ENCODE data around the gene FBLN2.
A peak's percentile ranks its signal among the peaks of the same experiment; 100 is the strongest.

The FBLN2 gene

DNA sequence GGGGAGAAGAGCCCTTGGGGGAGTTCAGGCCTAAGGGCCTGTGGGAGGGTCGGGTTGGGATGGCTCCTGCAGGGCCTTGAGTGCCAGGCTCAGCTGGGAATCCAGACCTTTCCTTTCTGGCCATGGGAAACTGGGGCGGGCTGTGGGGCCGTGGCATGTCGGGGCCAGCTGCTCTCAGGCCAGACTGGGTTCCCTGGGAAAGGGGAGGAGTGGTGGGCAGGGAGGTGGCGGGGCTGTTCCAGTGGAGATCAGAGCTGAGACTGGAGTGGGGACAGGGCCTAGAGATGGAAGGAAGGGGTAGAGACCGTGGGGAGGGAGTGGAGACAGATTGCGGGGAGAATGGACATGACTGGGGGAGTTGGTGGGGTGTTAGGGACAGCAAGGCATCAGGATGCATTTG is 20.3 kb downstream of the FBLN2 start:
- DNase-seq: no peak

DNA sequence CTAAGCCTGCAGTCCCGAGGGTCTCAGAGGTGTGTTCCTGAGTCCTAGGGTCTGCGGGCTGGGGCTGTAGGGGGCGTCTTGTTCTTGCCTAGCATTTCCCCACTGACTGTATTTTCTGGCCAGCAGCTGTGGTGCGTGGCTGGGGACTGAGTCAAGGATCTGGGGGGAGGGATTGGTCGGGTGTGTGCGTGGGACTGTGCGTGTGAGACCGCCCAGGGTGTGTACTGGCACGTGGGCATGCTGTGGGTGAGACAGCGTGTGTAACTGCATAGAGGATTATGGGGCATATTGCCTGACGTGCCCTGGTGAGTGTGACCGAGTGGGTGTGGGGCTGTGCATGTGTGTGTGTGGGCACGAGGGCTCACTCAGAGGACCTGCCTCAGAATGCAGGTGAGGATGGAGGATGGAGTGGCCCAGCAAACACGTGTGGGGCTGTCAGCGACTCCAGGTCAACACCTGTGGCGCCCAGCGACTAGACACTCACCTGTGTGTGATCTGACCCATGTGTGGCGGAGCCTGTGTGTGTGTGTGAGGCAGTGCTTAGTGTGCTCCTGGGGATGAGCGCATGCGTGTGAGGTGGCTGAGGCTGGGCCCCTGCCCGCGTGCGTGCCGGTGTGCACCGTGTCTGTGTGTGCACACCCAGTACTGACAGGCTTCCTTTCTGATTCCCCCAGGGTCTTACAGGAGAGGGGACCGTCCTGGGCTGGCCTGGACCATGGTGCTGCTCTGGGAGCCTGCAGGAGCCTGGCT is 20.9 kb downstream of the FBLN2 start:
- no peak for DNase-seq

DNA sequence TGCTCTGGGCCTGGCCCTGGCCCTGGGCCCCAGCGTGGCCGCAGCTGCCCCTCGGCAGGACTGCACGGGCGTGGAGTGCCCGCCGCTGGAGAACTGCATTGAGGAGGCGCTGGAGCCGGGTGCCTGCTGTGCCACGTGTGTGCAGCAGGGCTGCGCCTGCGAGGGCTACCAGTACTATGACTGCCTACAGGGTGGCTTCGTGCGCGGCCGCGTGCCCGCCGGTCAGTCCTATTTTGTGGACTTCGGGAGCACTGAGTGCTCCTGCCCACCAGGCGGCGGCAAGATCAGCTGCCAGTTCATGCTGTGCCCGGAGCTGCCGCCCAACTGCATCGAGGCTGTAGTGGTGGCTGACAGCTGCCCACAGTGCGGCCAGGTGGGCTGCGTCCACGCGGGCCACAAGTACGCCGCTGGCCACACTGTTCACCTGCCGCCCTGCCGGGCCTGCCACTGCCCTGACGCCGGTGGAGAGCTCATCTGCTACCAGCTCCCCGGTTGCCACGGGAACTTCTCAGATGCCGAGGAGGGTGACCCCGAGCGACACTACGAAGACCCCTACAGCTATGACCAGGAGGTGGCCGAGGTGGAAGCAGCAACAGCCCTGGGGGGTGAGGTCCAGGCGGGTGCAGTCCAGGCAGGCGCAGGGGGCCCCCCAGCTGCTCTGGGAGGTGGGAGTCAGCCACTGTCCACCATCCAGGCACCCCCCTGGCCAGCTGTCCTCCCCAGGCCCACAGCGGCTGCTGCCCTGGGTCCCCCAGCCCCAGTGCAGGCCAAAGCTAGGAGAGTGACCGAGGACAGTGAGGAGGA is 21.7 kb downstream of the FBLN2 start:
- DNase-seq: no peak

DNA sequence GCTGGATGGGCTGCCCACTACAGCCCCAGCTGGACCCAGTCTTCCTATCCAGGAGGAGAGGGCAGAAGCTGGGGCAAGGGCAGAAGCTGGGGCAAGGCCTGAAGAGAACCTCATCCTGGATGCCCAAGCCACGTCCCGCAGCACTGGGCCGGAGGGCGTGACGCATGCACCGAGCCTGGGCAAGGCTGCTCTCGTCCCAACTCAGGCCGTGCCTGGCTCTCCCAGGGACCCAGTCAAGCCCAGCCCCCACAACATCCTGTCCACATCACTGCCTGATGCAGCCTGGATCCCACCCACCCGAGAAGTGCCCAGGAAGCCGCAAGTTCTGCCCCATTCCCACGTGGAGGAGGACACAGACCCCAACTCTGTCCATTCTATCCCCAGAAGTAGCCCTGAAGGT is 22.3 kb downstream of the FBLN2 start:
- no peak for DNase-seq

DNA sequence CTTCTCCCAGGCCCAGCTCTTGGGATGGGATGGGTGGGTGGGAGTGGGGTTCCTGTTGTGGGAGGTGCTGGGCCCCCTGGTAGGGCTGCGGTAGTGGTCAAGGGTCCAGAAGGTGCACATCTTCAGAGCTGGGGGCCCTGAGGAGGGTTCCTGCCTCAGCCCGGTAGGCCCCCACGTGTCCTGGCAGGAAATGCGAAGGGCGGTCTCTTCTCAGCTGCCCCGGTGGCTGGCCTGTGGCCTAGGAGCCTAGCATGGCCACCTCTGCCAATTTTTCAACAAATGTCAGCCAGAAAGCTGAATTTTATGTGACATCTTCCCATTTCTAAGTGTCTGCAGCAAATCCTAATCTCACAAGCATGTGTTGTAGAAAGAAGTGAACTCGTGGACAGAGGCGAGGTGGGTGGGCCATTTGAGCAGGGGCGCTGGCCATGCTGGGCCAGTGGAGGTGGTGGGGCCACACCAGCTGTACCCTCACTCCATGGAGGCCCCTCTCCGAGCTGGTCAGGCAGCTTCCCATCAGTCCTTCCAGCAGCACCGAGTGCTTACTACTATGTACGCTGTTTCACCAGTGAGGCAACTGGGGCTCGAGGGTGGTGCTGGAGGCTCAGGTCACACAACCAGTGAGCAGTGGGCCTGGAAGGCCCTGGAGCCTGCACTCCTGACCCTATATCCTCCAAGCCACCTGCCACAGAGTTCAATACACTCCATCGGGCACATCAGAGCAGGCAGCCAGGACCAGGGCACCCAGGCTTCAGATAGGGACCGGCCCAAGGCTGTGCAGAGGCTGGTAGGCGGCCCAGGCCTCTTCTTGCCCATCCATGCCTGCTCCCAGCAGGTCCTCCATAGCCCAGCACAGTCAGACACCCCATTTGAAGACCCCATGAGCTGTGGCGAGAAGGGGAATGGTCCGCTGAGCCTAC is 23.2 kb downstream of the FBLN2 start:
- no peak for DNase-seq

DNA sequence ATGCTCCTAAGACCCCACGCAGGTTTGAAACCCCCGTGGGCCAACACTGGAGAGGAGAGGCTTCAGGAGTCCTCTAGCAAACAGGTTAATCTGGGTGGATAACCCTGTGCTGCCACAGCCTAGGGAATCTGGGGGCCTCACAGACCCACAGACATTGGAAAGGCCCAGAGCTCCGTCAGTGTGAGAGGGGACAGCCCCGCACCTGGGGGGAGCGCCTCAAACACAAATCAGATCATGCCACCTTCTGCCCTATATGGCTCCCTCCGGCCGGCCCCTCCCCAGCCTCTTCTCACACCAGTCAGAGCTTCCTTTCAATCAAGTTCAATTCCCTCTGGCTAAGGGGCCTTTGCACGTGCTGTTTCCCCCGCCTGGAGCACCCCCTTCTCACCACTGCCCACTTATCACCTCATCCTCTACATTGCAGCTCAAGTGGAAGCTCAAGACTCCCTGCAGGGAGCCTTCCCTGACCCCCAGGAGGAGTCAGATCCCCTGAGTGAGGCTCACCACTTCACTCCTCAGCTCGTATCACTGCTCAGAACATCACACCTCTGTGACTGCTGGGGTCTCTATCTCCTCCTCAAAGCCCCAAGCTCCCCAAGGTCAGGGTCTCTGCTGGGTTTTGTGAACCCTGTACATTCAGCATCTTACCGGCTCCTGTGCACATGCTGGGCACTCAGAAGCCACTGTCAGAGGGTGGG is 24.1 kb downstream of the FBLN2 start:
- no peak for DNase-seq

DNA sequence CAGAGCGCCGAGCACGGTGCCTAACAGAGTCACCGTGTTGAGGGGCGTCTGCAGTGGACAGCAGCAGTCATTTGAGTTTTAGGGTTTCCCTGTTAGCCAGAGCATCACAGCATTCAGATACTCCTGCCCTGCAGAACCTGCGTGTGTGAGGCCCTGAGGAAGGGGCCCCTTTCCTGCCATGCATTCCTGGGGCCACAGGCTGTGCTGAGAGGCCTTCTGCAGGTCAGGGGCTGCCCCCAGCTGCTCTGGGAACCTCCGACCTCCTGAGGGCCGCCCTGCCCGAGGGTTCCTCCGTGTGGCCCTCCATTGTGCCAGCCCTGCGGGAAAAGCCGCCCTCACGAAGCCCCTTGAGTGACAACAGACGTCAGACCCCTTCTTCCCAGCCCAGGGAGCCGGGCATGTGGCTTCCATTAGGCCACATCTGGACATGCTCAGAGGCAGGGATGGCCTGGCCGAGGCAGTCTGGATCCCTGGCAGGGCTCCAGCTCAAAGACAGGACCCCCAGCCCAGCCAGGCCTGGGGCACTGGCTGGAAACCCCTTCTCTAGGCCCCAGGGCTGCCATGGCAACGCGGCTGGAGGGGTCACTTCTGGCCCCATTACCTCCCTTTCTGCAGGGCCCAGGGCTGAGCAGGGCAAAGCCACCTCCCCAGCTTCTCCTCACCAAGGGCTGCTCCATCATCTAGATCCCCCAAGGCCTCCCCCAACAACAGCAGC is 25.3 kb downstream of the FBLN2 start:
- peak; percentile 46 for DNase-seq

DNA sequence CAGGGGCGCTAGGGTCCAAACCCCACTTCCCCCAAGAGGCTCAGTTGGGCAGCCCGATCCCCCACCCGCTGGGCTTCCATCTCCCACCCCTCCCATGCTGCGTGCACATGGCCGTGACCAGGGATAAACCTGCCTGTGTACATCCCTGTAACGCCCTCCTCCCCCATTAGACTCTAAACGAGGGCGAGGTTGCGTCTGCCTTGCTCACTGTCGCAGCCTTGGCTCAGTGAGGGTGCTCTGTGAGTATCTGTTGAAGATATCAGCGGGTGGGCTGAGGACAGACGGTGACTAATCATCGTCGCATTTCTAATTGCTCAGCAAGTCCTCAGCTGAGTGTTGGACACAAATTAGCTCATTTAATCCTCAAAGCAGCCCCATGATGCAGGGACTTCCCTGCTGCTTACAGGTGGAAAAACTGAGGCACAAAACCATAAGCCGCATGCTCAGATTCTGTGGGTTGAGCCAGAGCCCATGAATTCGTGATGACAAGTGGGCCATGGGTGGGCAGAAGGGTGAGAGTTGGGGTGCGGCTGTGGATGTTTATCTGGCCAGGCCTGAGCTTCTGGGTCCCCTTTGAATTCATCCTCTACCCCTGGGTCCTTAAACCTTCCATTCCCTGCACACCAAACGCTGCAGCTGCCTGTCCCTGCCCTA is 26.0 kb downstream of the FBLN2 start:
- DNase-seq: peak; percentile 63

DNA sequence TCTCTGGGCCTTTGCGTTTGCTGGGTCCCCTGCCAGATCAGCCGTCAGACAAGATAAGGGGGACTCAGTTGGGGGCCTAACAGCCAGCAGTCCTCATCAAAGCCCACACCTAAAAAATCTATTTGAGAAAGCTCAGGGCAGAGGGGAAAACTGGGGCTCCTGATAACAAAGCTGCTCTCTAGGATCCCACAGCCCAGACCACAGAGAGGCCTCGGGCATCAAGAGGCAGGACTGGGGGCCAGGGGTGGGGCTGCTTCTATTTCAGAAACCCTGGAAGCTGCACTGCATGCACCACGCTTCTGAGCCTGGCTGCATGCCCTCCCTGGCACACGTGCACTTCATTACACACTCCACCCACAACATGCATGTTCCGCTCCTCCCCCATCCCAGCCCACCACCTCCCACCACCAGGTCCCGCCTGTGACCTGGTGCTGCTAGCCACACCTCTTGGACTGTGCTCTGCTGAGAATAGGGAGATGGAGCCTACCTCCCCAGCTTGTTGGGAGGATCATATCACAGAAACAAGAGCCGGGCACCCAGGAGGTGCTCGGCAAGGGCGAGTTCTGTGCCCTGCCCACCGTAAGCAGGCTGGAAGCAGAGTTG is 26.6 kb downstream of the FBLN2 start:
- DNase-seq: no peak

DNA sequence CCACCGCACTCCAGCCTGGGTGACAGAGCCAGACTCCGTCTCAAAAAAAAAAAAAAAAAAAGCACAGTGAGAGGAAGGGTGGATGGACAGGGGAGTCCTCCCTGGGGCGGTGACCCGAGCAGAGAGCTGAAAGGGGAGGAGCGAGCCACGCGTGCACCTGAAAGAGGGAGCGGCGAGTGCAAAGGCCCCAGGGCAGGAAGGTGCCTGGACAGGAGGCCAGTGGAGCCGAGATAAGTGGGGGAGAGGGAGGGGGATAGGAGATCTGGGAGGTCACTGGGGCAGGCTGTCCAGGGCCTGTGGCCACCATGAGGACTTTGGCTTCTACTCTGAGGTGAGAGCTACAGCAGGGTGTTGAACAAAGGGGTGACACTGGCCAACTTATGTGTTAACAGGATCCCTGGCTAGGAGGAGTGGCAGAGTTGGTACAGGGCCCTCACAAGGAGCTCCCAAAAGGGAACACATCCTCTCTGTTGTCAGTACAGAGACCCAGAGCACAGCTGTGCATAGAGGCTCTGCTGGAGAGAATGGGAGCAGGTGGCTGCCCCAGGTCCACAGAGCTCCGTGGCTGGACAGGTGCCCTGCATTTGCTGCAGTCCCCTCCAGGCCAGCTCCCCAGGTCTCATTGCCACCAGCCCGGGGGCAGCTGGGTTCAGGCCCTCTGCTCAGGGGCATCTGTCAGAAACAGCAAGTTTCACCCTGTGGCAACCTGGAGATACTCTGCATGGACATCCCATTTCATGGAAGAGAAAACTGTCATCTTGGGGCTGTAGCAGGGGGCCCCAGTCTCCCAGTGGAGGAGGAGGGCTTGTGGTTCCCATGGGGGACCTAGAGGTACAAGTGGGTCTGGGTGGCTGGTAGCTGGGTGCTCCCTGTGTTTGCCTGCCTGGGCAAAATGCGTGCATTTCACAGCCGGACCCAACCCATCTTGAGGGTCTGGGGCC is 28.5 kb downstream of the FBLN2 start:
- no peak for DNase-seq

DNA sequence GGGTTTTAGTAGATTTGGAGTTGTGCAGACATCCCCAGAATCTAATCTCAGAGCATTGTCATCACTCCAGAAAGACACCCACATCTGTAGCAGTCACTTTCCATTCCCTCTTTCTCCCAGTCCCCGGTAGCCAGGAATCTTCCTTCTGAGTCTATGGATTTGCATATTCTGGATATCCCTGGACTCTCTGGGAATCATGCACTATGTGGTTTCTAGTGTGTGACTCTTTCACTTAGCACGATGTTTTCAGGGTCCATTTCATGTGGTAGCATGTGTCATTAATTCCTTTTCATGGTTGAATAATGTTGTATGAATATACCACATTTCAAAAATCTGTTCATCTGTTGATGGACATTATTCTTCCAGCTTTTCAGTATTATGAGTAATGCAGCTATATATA is 29.3 kb downstream of the FBLN2 start:
- DNase-seq: peak; percentile 55

DNA sequence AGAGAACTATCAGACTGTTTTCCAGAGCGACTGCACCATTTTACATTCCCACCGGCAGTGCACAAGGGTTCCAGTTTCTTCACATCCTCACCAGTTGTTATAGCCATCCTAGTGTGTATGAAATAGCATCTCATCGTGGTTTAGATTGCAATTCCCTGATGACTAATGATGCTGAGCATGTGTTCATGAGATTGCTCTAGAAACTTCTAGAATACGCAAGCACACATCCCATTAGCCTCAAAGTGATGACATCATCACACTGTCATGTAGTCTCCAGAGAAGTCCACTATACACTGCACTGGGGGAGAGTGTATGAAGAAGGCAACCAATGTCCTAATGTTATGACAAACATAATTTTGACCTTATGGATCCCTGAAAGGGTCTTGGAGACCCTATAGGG is 30.1 kb downstream of the FBLN2 start:
- peak; percentile 88 for DNase-seq

DNA sequence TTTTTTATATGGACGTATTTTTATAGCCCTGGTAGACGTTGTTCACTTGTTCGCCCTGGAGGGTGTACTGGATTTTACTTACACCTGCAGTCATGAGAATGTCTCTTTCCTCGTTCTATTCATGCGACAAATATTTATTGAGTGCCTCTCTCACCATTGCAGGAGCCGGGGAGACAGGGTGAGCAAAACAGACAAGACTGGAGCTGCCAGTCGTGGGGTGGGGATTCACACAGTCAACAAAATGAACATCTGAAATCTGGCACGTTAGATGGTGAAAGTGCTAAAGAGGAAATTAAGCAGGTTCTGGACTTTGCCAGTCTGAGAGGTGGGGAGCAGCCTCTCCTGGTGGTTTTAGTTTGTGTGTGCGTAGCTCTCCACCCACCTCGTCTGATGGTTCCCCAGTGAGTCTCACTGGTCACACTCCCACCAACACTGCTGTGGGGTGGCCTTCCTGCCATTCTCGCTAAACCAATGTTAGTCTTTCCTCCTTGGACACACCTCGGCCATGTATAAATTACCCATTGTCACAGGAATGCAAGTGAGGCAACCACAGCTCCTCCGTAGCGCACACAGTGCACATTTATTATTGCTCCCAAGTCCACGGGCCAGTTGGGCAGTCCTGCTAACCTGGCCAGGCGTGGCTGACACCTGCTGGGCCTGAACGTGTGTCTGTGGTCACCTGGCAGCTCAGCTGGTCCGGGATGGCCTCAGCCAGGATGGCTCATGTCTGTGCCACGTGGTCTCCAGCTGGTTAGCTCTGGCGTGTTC is 31.5 kb downstream of the FBLN2 start:
- no peak for DNase-seq

DNA sequence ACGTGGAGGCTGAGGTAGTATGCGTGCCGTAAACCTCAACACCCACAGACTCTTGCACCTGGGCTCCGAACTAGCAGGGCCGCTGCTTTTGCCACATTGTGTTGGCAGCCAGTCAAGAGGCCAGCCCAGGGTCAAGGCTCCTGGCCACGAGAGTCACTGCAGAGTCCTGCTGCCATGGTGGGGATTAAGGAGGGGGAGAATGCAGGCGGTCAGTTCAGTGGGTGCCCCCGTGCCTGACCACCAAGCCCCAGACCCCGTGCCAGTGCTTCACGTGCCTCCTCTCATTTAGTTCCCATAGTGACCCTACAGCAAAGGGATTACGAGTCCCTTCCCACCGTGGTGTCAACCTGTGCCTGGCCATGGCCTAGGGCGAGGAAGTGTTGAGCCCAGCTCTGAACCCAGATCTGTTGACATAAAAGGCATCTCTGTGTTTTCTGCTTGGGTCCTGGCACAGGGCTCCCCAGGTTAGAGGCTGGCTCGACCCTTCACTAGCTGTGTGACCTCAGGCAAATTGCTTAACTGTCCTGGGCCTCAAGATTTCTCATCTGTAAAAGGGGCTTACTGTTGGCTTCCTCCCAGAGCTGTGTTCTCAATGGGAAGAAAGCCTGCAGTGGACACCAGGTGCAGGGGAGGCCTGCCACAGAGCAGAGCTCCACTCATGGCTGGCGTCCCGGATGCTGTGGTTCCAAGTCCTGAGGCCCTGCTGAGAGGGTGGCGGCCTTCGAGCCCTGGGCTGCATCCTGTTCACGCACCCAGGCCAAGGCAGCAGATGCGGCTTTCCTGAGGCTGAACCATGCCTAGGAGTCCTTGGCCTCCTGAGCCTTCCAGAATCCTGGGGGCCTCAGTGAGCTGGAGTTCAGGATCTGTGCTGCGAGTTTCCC is 32.8 kb downstream of the FBLN2 start:
- DNase-seq: peak; percentile 61

DNA sequence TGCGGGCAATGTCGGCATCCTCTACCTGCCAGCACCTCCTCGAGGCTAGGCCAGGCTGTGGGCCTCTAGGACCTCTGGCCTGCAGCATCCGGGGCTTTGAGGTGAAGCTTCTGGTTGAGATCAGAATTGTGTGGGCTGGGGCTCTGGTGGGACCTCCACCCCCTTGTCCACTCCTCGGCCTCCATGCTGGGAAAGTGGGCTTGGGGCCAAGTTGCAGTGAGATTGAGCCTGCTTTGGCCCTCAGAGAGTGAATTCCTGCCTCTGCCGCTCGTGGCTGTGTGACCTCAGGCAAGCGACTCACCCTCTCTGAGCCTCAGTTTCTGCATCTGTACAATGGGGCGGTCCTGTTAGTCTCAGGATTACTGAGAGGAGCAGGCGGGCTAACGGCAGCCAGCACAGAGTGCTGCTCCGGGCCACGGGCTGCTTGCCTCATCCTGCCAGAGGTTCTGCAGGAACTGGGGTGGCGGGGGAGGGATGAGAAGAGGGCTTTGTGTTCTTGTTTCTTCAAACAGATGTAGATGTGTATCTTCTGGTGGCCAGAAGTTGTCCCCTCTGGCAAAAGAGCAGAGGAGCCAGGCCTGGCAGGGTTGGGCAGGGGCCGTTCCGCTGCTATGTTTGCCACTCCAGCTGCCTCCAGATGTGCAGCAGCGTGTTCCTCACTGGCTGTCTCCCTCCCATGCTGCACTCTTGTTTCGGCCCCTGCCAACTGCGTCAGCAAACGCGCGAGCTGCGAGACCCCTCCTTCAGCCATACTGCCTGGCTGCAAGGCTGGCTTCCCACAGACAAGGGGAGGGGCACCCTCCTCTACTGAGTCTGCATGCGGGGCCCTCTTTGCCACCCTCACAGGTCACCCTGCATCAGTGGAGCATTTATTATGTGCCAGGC is 33.7 kb downstream of the FBLN2 start:
- no peak for DNase-seq

DNA sequence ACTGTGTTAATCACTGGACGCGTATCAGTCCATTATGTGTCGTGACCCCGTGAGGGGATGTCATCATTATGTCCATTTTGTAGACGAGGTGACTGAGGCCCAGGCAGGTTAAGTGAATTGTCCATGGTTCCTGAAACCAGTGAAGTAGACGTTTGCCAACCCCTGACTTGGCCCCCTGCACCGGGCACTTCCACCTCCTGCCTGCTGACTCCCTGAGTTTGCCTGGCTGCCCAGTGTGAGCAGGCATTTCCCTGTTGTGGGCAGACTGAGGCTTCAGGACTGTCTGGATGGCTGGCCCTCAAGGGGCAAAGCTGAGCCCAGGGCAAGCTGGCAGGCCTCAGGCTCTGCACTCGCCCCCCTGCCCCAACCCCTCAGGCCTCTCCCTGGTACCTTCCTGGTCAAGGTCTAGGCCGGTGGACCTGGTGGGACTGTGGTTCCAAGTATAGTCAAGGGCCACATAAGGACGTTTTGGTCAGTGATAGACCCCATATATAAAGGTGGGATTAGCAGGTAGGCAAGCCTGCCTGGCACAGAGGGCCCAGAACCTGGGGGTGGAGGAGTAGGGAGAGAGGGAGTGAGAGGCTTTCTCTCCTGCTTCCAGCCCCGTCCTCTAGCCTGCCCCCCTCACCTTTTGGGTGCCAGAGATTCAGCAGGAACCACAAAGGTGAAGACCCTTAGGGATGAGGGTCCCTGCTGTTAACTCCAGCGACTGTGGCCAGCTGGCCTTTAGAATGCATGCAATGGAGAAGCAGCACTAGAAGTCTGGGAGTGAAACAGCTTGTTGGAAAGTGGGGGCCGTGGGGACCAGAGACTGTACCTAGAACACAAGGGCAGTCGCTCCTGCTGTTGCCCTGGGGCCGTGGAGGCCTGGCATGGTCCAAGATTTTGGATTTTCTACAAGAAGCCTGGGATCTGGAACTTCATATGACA is 34.6 kb downstream of the FBLN2 start:
- no peak for DNase-seq
